CD4-positive, alpha-beta T cell treated with Interleukin-1 beta for 1 hour (primary cell): ENCODE data around the gene DDX24.

Experiments
- DNase-seq, 2 donors: peaks; one replicate each; pipeline ENCODE4 v3.0.0-alpha.2; 2020 to 2022

The DDX24 gene

GRCh38 chr14:94113908-94114588 is 33.0 kb upstream of the DDX24 start:
- DNase-seq: no peak

DNA sequence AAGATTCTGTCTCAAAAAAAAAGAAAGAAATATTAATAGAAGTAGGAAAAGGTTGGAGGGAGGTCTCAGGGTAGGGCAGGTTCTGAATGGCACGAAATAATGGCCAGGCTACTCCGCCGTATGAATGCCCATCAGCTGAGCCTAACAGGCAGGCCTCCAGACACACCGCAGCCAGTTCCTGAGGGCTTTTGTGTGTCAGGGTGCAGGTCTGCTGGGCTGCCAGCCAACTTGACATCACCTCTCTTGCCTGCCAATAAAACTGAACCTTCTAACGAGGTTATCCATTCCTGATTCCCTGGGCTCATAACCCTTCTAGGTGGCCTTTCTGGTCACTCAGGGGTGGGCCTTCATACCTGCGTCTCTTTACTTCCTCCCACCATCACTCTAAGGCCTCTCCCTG is 32.5 kb upstream of the DDX24 start:
- no peak for DNase-seq

GRCh38 chr14:94113073-94113472 is 32.1 kb upstream of the DDX24 start:
- DNase-seq: no peak

DNA sequence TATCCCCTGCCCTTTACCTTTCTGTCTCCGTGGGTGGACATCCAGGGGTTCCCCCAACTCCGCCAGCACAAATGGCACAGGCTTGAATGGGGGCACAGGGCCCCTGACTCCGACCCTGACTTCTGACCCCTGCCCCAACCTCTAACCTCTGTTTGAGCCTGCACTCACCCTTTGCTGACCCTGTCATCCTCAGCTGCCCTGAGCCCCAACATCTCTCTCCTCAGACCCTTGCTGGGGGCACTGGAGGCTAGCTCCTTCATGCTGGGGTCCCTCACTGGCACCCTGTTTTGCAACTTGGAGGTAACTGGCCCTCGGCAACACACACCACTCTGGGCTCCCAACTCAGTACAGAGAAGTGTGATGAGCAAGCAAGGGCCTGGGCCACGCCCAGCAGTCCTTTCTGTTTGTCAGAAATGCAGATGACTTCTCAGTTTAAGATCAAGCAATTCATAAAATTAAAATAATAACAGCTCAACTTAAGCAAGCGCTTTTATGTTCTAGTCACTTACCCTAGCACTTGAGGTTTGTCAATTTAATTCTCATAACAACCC is 31.6 kb upstream of the DDX24 start:
- no peak for DNase-seq

DNA sequence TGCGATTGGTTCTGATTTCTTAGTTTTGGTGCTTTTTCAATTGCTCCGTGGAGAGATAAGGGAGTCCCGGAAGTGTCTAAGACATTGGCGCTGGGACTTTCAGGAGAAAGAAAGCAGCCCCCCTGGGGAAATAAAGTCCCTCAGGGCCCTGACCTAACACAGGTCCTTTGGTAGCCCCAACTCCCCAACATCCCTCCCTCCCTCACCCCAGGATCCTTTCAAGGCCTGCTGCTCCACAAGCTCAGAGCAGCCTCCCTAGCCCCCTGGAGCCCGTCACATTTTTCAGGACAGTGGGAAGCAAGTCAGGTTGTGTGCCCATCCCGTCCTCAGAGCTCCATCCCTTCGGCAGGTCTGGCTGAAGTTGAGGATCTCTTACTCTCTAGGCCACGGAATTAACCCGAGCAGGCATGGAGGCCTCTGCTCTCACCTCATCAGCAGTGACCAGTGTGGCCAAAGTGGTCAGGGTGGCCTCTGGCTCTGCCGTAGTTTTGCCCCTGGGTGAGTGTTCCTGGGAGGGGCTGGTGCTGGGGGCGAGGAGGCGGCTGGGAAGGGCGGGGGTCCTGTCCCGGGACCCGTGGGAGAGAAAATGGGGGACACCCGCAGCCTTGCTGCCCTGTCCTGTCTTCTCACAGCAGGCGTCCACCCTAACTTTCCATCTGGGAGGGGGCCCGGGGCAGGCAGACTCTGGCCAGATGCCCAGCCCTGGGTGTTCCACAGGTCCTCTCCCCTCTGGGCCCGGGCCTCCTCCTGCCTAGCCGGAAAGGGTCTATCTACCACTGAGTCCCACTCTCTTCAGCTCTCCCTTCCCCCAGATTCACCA is 30.5 kb upstream of the DDX24 start:
- DNase-seq: no peak

GRCh38 chr14:94110552-94111181 is 29.7 kb upstream of the DDX24 start, which contains the start of gene IFI27:
IFI27 (plus strand) TSS chr14:94110736.
- no peak for DNase-seq

DNA sequence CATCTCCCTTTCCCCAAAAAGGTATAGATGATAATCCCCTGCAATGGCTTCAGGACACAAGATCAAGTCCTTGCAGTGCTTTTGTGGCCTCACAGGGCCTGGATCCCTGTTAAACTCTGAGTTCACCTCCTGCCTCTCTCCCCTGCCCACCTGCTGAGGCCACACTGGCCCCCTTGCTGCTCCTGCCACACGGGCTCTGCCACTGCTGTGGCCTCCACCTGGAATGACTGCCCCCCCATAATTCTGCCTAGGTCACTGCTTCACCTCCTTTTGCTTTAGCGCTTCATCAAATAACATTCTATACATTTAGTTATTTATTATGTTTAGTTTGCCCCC is 28.9 kb upstream of the DDX24 start:
- no peak for DNase-seq

DNA sequence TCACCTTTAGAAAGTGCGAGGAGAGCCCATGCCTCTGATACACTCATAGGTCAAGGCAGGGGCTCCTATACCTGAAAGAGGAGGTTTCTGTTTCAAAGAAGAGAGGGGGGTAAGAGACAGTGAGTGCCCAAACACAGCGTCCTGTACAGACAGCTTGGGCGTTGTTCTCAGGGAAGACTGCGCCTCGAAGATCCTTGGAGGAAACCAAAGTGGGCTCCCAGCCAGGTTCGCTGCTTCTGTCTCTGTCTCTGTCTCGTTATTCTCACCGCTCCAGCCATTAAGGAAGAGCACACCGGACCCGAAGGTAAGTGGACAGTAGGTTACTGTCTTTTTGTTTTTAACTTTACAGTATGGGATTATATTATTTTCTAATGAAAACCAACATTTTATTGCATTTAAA is 23.7 kb upstream of the DDX24 start:
- no peak for DNase-seq

DNA sequence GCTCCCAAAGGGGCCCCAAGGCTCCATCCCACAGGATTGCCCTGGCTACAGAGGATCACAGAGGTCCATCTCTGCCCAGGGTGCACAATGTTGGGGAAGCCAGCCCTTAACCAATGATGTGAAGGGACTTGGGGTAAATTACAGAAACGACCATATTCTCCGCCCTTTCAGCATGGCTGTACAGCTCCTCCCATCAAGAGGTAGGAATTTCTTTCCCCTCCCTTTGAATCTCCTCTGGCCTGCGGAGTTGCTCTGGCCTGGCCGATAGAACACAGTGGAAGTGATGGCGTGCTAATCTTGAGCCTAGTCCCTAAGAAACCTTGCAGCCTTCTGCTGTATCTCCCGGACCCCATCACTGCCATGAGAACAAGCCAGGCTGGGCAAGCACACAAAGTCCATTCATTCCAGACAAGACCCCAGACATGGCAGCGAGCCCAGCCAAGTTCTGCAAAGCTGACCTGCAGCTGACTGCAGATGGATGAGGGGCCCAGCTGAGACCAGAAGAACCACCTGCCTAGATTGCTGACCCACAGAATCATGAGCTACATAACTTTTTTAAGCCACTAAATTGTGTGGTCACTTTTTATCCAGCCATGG is 22.6 kb upstream of the DDX24 start:
- no peak for DNase-seq

DNA sequence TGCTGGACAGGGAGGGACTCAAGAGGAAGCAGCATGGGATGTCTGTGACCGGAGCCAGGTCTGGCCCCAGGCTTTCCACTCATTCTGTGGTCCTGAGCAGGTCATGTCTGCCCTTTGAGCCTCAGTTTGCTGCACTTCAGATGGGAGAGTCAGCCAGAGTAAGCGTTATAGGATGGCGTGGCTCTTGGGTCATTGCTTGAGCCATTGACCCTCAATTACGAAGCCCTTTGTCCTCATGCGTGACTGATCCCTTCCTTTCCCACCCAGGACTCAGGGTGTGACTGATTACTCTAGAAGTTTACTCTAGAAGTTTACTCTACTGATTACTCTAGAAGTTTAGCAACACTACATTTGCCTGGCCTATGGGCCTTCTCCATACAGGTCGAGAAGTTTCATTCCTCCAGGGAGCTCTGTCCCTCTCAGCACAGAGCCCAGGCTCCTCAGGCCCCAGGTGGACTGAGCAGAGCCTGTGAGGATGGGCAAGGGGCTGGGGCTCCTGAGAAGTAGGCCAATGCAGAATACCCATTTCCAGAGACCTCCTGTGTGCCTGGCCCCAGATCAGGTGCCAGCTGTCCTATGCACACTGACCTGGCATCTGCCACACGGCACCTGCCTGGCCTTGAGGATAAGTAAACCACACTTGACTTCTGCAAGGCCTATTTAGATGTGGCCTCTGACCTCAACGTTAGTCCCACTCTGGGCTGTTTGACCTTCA is 21.9 kb upstream of the DDX24 start:
- no peak for DNase-seq

DNA sequence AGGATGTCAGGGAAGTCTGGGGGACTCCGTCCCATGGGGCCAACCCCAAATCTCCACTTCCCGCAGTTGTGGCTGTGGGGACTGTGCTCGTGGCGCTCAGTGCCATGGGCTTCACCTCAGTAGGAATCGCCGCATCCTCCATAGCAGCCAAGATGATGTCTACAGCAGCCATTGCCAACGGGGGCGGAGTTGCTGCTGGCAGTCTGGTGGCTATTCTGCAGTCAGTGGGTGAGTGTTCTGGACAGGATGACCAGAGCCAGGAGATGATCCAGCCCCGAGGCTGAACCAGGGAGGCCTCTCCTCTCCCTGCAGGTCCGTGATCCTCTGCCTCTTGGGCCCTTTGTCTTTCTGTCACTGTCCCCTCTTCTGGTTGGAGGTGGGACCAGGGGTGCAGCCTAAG is 20.7 kb upstream of the DDX24 start:
- no peak for DNase-seq

- DNase-seq: no peak
These were observed 19.8 kb upstream of the DDX24 start for GRCh38 chr14:94100847-94101246.

GRCh38 chr14:94099006-94099405 is 18.0 kb upstream of the DDX24 start:
- no peak for DNase-seq

GRCh38 chr14:94098326-94098992 is 17.5 kb upstream of the DDX24 start:
- no peak for DNase-seq

DNA sequence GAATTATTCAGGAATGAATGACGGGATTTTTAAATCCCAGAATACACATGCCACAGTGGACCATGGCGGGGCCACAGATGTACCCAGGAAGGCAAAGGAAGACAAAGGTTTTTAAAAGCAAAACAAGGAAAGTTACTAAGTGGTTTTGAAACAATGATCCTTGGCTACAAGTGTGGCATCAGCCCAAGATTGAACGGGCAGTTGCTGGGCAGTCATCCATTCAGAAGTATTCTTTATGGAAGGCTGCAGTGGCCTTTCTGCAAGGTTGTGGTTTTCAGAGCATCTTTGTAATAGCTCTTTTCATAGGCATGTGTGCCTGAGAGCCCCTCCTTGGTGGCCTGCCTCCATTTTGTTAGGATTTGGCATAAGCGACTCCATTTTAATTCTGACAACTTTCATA is 16.1 kb upstream of the DDX24 start:
- DNase-seq: no peak

GRCh38 chr14:94093418-94093817 is 12.4 kb upstream of the DDX24 start:
- no peak for DNase-seq

- no peak for DNase-seq
These were observed 8.5 kb upstream of the DDX24 start for GRCh38 chr14:94089479-94089878.

DNA sequence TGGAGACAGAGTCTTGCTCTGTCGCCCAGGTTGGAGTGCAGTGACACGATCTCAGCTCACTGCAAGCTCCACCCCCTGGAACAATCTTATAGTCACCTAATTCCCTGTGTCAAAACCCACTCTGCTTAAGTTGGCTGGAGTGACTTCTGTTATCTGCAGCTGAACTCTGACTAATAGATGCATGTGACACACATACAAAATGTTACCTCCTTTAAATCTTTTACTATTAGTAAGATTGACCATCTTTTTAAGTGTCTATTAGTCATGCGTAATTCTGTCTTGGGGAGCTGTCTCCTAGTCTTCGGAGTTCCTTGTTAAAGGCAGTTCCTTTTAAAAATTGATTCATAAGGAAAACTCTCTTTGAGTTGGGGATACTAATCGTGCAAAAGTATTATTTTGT is 7.5 kb upstream of the DDX24 start:
- no peak for DNase-seq

- no peak for DNase-seq
These were observed 6.9 kb upstream of the DDX24 start for GRCh38 chr14:94087891-94088290.

GRCh38 chr14:94081386-94081820 is 401 bp upstream of the DDX24 start:
- no peak for DNase-seq

GRCh38 chr14:94079891-94080620 is 946 bp downstream of the DDX24 start:
- peak in 1 of 2 donors; percentile 38 for DNase-seq
